AG10803 (cell line): ENCODE results near the gene WDR89.

Source experiments
- DNase-seq: peaks from one replicate; pipeline ENCODE4 v3.0.0; 2010; ENCODE audit warnings: low read depth
- H3K4me3 ChIP-seq: 2 replicates; pipeline ENCODE4 v1.5.1; 2011; ENCODE audit warnings: mild to moderate bottlenecking, low read length, control low read depth
- TF ChIP-seq, protein P1 (sequence below): conservative IDR thresholded peaks from 2 replicates; pipeline ENCODE4 v1.5.1; 2011; ENCODE audit warnings: mild to moderate bottlenecking, low read length, control low read depth, inconsistent platforms

The WDR89 gene

GRCh38 chr14:63564318-63564717 is 77.4 kb downstream of the WDR89 start:
- peak; percentile 20 for DNase-seq
- TF ChIP-seq, protein P1, sequence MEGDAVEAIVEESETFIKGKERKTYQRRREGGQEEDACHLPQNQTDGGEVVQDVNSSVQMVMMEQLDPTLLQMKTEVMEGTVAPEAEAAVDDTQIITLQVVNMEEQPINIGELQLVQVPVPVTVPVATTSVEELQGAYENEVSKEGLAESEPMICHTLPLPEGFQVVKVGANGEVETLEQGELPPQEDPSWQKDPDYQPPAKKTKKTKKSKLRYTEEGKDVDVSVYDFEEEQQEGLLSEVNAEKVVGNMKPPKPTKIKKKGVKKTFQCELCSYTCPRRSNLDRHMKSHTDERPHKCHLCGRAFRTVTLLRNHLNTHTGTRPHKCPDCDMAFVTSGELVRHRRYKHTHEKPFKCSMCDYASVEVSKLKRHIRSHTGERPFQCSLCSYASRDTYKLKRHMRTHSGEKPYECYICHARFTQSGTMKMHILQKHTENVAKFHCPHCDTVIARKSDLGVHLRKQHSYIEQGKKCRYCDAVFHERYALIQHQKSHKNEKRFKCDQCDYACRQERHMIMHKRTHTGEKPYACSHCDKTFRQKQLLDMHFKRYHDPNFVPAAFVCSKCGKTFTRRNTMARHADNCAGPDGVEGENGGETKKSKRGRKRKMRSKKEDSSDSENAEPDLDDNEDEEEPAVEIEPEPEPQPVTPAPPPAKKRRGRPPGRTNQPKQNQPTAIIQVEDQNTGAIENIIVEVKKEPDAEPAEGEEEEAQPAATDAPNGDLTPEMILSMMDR: no peak
- no peak overlapping the region for H3K4me3 ChIP-seq

GRCh38 chr14:63563370-63564026 is 78.2 kb downstream of the WDR89 start:
- H3K4me3 ChIP-seq: no peak overlapping the region
- no peak for DNase-seq
- TF ChIP-seq, protein P1: no peak

- TF ChIP-seq, protein P1: no peak
- no peak for DNase-seq
- no peak overlapping the region for H3K4me3 ChIP-seq
Measured at GRCh38 chr14:63562405-63562804, 79.3 kb downstream of the WDR89 start.

DNA sequence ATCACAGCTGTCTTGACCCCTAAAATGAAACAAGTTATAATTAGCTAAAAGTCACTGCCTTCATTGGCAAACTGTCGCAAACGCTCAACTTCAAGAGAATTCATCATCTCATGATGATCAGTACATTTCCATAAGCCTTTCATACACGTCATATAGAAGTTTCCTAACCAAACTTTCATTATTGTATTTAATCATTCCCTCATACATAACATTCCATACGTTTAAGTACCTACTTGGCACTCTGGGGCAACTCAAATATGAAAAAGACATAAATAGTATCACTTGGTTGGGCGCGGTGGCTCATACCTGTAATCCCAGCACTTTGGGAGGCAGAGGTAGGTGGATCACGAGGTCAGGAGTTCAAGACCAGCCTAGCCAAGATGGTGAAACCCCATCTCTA is 86.1 kb downstream of the WDR89 start:
- H3K4me3 ChIP-seq: no peak overlapping the region
- TF ChIP-seq, protein P1: no peak
- DNase-seq: no peak

DNA sequence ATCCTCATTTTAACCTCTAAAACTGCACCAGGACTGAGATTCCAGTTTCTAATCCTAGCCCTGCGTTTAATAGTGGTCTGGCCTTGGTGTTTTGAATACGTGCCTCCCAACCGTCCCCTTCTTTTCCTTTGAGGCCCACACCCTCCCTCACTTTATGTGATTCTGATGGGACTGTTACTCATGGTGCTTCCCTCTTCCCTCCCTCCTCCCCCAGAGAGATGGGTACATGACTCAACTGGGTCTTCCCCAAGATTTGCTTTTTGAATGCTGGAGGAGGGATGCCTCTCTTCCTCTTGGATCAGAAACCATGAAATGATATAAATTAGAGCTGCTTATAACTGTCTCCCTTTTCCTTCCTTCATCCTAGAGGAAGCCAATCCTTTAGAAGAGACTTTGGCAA is 90.3 kb downstream of the WDR89 start:
- H3K4me3 ChIP-seq: no peak overlapping the region
- peak; percentile 1 for DNase-seq
- TF ChIP-seq, protein P1: no peak

- TF ChIP-seq, protein P1: no peak
- no peak overlapping the region for H3K4me3 ChIP-seq
- DNase-seq: no peak
Measured at GRCh38 chr14:63547798-63548335, 93.8 kb downstream of the WDR89 start.
